IPS-18c (cell line): ENCODE measurements around the gene CCDC171.
"Not testable (repeated sequence)": the region's sequence is repeated elsewhere in the genome, so short reads cannot be mapped to it uniquely, and the experiment has no call there.

Source experiments
- H3K4me3 ChIP-seq: 2 replicates; pipeline ENCODE4 v1.7.0; 2013; ENCODE audit warnings: low read depth, mild to moderate bottlenecking, low read length, moderate library complexity; ENCODE audit not compliant: insufficient read depth
- H3K9me3 ChIP-seq: one replicate; pipeline ENCODE4 v1.6.1; 2013; ENCODE audit warnings: mild to moderate bottlenecking, low read length, moderate library complexity; ENCODE audit not compliant: control insufficient read depth, insufficient read depth

The CCDC171 gene

GRCh38 chr9:15541872-15542271 is 11.0 kb upstream of the CCDC171 start:
- H3K9me3 ChIP-seq = no peaks in the 10 kb centered on the region
- H3K4me3 ChIP-seq = no peak overlapping the region

GRCh38 chr9:15542624-15543023 is 10.2 kb upstream of the CCDC171 start:
- H3K9me3 ChIP-seq = no peaks in the 10 kb centered on the region
- H3K4me3 ChIP-seq = no peak overlapping the region

DNA sequence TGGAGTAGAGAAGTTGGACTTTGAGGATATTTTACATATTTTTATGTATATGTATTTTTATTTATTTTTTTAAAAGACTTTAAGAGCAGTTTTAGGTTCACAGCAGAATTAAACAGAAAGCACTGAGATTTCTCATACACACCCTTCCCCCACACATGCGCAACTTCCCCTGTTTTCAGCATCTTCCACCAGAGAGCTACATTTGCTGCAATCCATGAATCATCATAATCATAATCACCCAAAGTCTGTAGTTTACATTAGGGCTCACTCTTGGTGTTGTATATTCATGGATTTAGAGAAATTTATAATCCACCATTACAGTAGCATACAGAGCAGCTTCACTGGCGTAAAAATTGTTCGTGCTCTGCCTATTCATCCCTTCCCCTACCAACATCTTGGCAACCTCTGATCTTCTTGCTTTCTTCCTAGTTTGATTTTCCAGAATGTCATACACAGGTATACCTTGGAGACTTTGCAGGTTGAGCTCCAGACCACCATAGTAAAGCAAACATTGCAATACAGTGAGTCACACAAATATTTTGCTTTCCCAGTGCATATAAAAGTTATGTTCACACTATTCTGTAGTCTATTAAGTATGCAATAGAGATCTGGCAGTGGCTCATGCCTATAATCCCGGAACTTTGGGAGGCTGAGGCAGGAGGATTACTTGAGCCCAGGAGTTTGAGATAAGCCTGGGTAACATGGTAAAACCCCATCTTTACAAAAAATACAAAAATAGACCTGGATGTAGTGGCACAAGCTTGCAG is 9.6 kb upstream of the CCDC171 start:
- Histone ChIP-seq H3K4me3 (no peak overlapping the region), H3K9me3 (no peaks in the 10 kb centered on the region)

- H3K9me3 ChIP-seq = no peaks in the 10 kb centered on the region
- no peak overlapping the region for H3K4me3 ChIP-seq
Measured at GRCh38 chr9:15549611-15550010, 3.2 kb upstream of the CCDC171 start.

DNA sequence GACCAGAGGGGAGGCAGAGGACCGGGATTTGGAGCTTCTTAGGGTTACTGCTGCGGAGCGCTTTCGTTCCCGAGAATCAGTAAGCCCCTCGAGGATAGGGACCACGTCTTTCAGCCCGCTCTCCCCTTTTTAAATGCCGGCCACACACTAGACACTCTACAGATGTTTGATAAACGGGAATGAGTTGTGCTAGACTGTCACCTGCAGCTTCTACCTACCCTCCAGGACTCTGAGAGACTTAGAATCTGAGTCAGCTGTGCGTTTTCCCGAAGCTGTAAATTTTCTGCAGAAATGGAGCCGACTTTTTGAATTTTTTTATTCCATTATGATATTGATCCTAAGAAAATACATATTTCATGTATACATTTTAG is 670 bp downstream of the CCDC171 start:
- peak overlapping the region; percentile 73 for H3K4me3 ChIP-seq

GRCh38 chr9:15570769-15571168 is 17.9 kb downstream of the CCDC171 start:
- Histone ChIP-seq H3K4me3 (no peak overlapping the region), H3K9me3 (no peaks in the 10 kb centered on the region)

More for the DNA sequence above, 670 bp downstream of the CCDC171 start:
- H3K9me3 ChIP-seq = no peaks in the 10 kb centered on the region

DNA sequence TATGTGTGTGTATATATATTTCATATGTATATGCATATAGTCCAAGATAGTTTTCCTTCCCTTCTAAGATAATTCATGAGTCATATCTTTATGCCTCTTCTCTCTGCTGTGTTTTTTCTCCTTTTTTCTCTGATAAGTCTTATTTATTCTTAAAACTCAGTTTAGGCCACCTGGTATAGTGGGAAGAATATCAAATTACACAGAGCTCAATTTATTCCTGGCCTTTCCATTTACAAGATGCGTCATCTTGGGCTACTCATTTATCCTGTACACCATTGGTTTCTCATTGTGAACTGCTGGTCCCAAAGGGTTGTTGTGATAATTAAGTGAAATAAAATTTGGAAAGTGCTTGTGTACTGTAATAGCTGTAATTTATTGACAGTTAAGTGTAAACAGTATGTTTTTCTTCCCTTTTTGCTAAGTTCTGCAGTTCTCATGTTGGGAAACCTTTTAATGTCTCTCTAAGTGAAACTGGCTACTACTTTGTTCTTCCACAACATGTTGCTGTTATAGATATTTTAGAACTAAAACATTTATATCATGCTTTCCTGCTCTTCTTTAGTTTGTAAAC is 19.4 kb downstream of the CCDC171 start:
- Histone ChIP-seq H3K9me3 (no peaks in the 10 kb centered on the region), H3K4me3 (no peak overlapping the region)

- Histone ChIP-seq H3K9me3 (no peaks in the 10 kb centered on the region), H3K4me3 (no peak overlapping the region)
Measured at GRCh38 chr9:15576350-15577050, 23.7 kb downstream of the CCDC171 start.

GRCh38 chr9:15578714-15579113 is 25.9 kb downstream of the CCDC171 start:
- Histone ChIP-seq H3K9me3 (no peaks in the 10 kb centered on the region), H3K4me3 (no peak overlapping the region)

GRCh38 chr9:15584379-15584778 is 31.5 kb downstream of the CCDC171 start:
- Histone ChIP-seq H3K9me3 (peaks cover 2% of the 10 kb centered on the region), H3K4me3 (no peak overlapping the region)

DNA sequence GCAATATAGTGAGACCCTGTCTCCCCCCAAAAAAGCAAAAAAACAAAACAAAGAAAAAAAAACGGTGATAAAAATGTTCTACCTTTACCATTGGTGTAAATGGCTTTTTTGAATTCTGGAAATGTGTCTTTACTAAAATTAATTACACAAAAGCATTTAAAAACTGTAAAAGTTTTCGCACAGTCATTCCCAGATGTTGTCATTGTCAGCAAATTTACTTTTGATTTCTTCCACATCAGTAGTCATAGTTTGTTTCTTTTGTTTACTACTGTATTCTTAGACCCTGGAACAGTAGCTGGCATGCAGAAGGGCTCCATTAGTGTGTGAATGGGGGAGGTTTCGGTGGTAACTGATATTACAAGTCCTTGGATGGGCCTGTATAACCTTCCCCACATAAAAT is 39.5 kb downstream of the CCDC171 start:
- H3K4me3 ChIP-seq = no peak overlapping the region
- peaks cover 2% of the 10 kb centered on the region for H3K9me3 ChIP-seq

GRCh38 chr9:15592940-15593339 is 40.1 kb downstream of the CCDC171 start:
- H3K9me3 ChIP-seq, H3K4me3 ChIP-seq: not testable (repeated sequence)

- not testable (repeated sequence) for H3K4me3 ChIP-seq, H3K9me3 ChIP-seq
Measured at GRCh38 chr9:15600666-15601330, 48.0 kb downstream of the CCDC171 start.

GRCh38 chr9:15606643-15607472 is 54.0 kb downstream of the CCDC171 start:
- no peak overlapping the region for H3K4me3 ChIP-seq

GRCh38 chr9:15612962-15613361 is 60.1 kb downstream of the CCDC171 start:
- H3K9me3 ChIP-seq = no peaks in the 10 kb centered on the region
- H3K4me3 ChIP-seq = no peak overlapping the region

More at GRCh38 chr9:15606643-15607472, 54.0 kb downstream of the CCDC171 start:
- no peaks in the 10 kb centered on the region for H3K9me3 ChIP-seq

- Histone ChIP-seq H3K4me3 (no peak overlapping the region), H3K9me3 (no peaks in the 10 kb centered on the region)
Measured at GRCh38 chr9:15617782-15618181, 64.9 kb downstream of the CCDC171 start.
